Measurements from ENCODE around the gene MACC1. TPM values are rescaled to one million over a fixed set of nuclear protein-coding genes. Genes with fewer than 3 reads are reported as not detected.
"Not testable (repeated sequence)": the region's sequence is repeated elsewhere in the genome, so short reads cannot be mapped to it uniquely, and the experiment has no call there.

MACC1 gene
- total RNA-seq, 1 donor from 2014 or later: 0.17 TPM

DNA sequence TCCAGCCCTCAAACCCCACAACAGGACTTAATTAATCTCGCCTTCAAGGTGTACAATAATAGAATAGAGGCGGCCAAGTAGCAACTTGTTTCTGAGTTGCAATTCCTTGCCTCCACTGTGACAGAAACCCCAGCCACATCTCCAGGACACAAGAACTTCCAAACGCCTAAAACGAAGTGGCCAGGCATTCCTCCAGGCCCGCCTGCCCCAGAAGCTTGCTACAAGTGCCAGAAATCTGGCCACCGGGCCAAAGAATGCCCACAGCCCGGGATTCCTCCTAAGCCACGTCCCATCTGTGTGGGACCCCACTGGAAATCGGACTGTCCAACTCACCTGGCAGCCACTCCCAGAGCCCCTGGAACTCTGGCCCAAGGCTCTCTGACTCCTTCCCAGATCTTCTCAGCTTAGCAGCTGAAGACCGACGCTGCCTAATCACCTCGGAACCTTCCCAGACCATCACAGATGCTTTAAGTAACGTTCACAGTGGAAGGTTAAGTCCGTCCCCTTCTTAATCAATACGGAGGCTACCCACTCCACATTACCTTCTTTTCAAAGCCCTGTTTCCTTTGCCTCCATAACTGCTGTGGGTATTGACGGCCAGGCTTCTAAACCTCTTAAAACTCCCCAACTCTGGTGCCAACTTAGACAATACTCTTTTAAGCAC, 94.4 kb downstream of the MACC1 start:
- not testable (repeated sequence) for DNase-seq

DNA sequence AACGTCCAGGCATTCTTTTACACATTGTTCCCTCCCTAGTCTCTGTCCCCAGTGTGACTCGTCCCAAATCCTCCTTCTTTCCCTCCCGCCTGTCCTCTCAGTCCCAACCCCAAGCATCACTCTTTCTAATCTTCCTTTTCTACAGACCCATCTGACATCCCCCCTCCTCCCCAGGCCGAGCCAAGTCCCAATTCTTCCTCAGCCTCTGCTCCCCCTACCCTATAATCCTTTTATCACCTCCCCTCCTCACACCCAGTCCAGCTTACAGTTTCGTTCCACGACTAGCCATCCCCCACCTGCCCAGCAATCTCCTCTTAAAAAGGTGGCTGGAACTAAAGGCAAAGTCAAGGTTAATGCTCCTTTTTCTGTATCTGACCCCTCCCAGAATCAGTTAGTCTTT, 95.1 kb downstream of the MACC1 start:
- no peak for DNase-seq

DNA sequence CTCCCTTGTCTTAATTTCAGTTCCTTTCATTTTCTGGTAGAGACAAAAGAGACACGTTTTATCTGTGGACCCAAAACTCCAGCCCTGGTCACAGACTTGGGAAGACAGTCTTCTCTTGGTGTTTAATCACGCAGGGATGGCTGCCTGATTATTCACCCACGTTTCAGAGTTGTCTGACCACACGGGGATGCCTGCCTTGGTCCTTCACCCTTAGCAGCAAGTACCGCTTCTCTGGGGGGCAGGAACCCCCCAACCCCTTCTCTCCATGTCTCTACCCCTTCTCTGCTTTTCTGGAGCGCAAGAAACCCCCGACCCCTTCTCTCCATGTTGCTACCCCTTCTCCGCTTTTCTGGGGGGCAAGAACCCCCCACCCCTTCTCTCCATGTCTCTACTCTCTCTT, 95.8 kb downstream of the MACC1 start:
- no peak for DNase-seq

DNA sequence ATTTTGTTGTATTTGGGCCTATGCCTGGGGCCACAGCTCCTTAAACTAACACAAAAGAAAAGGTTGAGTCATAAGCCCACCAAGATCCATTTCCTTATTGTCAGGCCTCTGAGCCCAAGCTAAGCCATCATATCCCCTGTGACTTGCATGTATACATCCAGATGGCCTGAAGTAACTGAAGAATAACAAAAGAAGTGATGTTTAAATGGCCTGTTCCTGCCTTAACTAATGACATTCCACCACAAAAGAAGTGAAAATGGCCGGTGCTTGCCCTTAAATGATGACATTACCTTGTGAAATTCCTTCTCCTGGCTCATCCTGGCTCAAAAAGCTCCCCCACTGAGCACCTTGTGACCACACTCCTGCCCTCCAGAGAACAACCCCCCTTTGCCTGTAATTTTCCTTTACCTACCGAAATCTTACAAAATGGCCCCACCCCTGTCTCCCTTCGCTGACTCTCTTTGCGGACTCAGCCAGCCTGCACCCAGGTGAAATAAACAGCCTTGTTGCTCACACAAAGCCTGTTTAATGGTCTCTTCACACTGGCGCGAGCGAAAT, 96.5 kb downstream of the MACC1 start:
- not testable (repeated sequence) for DNase-seq

DNA sequence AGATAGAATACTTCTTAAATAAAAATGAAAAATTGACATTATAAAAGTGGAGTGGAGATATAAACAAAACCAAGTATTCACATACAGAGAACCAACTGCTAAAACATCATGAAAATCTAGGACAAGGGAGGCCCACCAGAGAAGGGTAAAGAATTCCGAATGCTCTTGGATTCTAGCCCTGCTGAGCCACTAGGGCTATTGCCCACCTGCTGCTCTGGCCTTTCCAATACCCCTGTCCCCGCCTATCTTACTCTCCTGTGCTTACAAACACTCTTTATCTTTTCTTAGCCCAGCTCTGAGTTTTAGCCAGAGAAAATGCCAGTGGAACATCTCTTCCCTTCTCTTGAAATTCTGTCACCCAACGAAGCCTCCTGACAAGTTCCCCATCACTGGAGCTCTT, 100.3 kb downstream of the MACC1 start:
- no peak for DNase-seq

DNA sequence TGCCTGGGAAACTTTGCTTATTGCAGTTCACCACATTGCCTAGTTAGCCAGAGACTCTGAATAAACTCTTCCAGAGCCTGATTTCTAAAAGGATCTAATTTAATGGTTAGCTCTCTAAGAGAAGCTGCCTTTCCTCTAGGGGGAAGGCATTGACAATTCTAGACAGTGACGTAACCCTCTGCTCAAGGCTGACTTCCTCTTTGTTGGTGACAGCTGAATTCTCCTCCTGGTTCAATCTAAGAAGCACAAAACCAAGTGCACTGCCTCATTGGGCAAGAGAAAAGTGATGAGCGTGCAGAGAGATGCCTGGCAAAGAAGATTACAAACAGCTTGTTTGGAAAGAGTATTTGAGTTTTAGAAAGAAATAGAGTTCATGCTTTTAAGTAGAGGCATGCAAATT, 102.7 kb downstream of the MACC1 start:
- DNase-seq: no peak

DNA sequence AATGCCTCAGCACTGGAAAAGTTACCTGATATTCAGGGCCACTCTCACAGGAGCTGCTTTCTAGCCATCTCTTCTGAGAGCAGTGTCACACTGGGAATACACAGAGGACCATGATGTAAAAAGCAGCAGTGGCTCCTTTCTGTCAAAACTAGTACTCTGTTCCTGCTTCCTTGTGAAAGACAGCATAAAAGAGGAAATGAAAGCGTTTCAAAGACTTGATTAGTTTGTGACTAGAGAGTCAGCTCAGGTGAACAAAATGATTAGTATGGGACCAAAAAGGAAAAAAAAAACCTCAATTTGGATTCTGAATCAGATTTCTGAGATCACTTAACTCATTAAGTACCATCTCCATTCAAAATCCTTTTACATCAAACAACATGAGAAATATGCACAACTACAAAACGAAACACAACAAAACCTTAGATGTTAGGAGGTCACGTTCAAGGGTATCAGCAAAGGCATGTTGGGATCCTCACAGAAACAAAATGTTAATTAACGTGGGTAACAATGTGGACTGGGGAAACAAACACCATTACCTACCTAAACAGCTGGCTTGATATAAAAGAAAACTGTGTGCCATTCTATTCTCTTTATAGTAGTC, 103.7 kb downstream of the MACC1 start:
- no peak for DNase-seq

DNA sequence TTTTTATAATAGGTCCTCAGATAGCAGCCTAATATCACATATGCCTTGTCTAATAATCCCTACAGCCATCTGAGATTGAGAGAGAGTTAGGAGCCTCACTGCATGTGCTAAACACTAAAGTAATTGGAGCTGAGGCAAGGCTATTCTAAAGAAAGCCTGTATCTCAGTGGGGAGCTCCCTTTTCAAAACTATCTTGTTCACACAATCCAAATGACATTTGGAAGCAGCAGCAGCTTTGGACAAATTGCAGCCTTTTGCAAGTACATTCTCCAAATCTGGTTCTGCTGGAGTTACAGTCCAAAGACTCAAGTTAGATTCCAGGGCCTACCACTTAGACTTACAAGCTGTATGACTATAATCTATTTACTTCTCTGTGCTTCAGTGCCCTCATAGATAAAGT, 104.5 kb downstream of the MACC1 start:
- no peak for DNase-seq

DNA sequence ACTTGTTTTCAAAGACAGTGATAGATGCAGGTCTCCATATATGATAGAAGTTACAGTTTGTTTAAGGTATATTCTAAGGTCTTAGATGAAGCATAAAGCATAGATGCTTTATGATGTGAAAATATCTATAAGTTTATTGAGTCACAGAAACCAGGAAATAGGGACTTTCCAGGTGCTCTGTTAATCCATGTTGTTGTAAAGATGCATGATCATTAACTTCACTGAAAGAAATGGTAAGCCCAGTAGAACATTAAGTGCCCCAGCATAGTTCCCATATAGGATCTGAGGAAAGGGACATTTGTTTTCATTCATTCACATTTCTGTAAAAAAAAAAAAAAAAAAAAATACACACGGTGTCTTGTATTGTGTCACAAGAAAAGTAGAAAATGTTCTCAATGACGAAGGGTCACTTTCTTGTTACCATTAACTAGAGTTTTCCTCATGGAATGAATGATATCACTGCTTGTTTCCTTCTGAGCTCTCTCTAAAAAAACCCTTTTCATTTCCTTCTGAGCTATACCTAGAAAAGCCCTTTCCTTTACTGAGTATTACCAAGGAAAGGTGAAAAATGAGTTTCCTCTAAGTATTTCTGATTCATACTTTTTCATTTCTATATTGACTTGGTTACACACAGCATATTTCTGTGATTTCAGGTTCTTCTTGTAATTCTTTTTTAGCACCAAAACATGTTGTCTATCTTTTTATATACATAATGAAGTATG, 105.2 kb downstream of the MACC1 start:
- DNase-seq: no peak

DNA sequence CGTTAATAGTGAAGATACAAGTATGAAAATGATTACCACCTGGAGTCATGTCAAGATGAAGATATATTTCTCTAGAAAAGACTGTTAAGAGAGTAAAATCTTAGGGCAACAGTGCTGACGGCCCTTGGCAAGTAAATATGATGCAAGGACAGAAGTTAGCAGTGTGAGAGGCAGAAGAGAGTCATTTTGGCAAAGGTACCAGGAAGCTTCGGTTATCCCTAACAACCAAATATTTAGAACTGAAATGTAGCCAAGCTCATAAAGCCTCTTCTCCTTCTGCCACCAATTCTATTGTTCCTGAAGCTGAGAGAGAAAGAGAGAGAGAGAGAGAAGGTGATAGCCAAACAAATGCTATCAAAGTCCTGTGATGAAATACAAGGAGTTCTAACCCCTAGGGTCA, 109.6 kb downstream of the MACC1 start:
- DNase-seq: no peak

DNA sequence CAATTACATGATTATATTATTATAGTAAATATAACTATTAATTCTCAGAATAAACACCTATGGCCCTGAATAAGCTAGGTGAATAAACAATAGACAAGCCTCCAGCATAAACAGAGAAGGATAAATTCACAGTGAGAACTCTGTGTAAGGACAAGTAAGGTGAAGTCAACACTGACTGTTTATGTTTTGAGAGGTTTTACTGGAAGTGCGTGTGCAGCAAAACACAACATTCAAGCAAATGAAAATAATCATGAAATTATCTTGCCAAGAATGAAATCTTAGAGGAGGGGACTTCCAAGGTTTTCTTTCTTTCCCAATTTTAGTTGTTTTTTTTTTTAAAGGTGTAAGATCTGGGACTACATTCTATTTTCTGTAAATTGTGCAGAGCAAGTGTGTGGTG, 112.5 kb downstream of the MACC1 start:
- no peak for DNase-seq

DNA sequence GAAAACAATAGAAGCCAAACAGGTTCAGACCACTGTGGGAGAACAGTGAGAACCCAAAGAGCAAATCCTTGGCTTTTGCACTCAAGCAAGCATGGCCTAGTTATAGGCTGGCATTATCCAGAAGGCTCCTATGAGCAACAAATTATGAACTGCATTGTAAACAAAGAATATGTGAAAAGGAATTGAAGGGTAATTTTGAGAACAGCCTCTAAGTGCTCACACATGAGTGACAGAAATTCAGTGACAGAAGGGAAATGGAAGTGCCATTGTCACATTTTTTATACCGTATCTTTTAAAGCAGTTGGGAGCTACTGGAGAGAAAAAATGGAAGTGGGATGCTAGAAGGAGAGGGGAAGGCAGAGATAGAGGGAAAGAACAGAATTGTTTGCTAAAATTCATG, 114.2 kb downstream of the MACC1 start:
- DNase-seq: no peak

DNA sequence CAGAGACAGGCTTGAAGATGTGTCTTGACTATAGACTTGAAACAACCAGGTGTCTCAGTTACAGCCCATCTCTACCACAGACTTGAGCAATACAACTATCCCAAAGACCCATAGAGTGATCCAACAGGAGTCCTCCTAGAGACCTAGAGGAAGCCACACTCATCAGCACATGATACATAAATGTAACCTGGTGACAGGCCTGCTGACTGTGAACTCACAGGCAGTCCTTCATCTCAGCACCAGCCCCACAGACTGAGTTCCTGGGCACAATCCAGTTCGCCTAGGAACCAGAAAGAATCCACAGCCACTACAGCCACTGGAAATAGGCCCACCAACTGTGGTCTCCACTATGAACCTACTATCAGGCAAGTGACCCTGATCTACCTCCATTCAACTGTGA, 121.3 kb downstream of the MACC1 start:
- DNase-seq: no peak

DNA sequence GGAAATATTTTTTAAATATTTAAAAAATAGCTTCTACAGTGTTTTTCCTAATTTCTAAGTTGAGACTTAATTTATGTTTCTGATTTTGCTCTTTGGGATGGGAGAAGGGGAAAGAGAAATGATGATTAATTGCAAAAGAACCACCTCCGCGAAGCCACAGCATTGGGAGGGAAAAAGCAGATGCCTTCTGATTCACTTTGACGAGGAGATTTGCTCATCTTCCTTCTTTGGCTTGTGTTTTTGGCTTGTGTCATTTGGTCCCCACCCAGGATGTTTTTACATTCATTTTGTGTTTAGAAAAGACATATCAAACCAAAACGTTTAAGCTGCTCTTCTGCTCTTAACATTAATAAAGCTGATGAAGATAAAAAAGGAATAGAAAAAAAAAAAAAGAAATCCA, 121.7 kb downstream of the MACC1 start:
- no peak for DNase-seq

DNA sequence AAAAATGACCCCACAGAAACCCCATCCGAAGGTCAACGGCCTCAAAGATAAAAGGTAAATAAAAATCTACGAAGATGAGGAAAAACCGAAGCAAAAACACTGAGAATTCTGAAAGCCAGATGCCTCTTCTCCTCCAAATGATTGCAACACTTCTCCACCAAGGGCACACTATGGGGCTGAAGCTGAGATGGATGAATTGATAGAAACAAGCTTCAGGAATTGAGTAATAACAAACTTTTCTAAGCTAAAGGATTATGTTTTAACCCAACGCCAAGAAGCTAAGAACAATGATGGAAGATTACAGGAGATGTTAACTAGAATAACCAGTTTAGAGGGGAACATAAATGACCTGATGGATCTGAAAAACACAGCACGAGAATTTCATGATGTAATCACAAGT, 127.8 kb downstream of the MACC1 start:
- no peak for DNase-seq

DNA sequence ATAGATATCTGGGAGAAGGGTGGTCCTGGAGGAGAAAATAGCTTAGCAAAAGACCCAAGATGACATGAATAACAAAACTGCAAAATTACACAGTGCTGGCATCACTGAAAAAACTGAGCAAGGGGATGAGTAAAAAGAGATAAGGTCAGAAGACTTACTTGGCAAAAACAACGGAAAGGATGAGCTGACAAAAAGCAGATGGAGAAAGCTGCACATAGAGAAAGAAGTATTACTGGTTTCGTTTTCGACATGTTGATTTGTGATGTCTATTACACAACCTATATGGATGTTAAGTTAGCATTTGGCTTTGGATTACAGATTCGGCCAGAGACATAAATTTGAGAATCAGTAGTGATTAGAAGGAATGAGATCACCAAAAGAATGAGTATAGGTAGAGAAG, 132.1 kb downstream of the MACC1 start:
- no peak for DNase-seq

Other genes with a start within 250 kb of the MACC1 start
- gene ITGB8, start 113.5 kb upstream of the MACC1 start, total RNA-seq: 8.5 and 8.8 TPM in 2 replicates